ENCODE data around the gene PDE11A. TPM values are rescaled to one million over a fixed set of nuclear protein-coding genes. Genes with fewer than 3 reads are reported as not detected.

PDE11A gene
- total RNA-seq, 5 donors from 2014 or later (not counting 1 experiment from before 2014, with no cell fraction given): not detected

- H3K9me3 Mint-ChIP-seq: peaks cover 0 to 3% (median 0%) of the 10 kb centered on the region in 3 donors
- no peaks in the 10 kb centered on the region for H3K36me3 Mint-ChIP-seq
- H3K4me1 ChIP-seq (ENCODE audit: control insufficient read depth in 1 of 2, extremely low read depth in 1 of 2, insufficient read depth in 2 of 2, low read length in 2 of 2): peaks cover 0 to 10% of the 10 kb centered on the region in 2 experiments
- H3K4me3 ChIP-seq (ENCODE audit: control insufficient read depth in 1 of 2, extremely low read depth in 1 of 2, low read length in 1 of 2): no peak overlapping the region
- no peak overlapping the region for H3K27ac ChIP-seq (ENCODE audit: low read length)
- peaks cover 43 to 47% of the 10 kb centered on the region in 2 donors for H3K27me3 Mint-ChIP-seq
- H3K27ac Mint-ChIP-seq: no peak overlapping the region
- DNase-seq: no peak
- peaks cover 7 to 11% (median 11%) of the 10 kb centered on the region in 3 donors for H3K4me1 Mint-ChIP-seq
- WGBS (ENCODE audit: insufficient coverage): 60% methylated on average over 1 of the region's 1 CpG
- H3K27me3 ChIP-seq (replicated peaks in 1 of 2; ENCODE audit: control insufficient read depth in 2 of 2, extremely low read depth in 1 of 2, insufficient read depth in 2 of 2, low read length in 1 of 2): peaks cover 6 to 24% of the 10 kb centered on the region in 2 experiments
- no peak for ATAC-seq (replicated peaks in 1 of 4)
- POLR2A ChIA-PET: no interaction called here
- H3K4me3 Mint-ChIP-seq: no peak overlapping the region
- CTCF ChIA-PET: no interaction called here
- H3K36me3 ChIP-seq (ENCODE audit: control insufficient read depth in 2 of 2, extremely low read depth in 1 of 2, insufficient read depth in 1 of 2, low read length in 1 of 2): no peaks in the 10 kb centered on the region
- H3K9me3 ChIP-seq: no peaks in the 10 kb centered on the region
These were observed 3.0 kb downstream of the PDE11A start for GRCh38 chr2:178069551-178069950.

- Histone ChIP-seq H3K36me3 (ENCODE audit: control insufficient read depth in 2 of 2, extremely low read depth in 1 of 2, insufficient read depth in 1 of 2, low read length in 1 of 2) (no peaks in the 10 kb centered on the region), H3K27ac (ENCODE audit: low read length) (no peak overlapping the region), H3K4me3 (ENCODE audit: control insufficient read depth in 1 of 2, extremely low read depth in 1 of 2, low read length in 1 of 2) (no peak overlapping the region), H3K9me3 (no peaks in the 10 kb centered on the region), H3K27me3 (replicated peaks in 1 of 2; ENCODE audit: control insufficient read depth in 2 of 2, extremely low read depth in 1 of 2, insufficient read depth in 2 of 2, low read length in 1 of 2) (peaks cover 6 to 24% of the 10 kb centered on the region in 2 experiments), H3K4me1 (ENCODE audit: control insufficient read depth in 1 of 2, extremely low read depth in 1 of 2, insufficient read depth in 2 of 2, low read length in 2 of 2) (peaks cover 0 to 10% of the 10 kb centered on the region in 2 experiments)
- Mint-ChIP-seq H3K9me3 (peaks cover 0 to 3% (median 0%) of the 10 kb centered on the region in 3 donors), H3K36me3 (no peaks in the 10 kb centered on the region), H3K4me3 (no peak overlapping the region), H3K27me3 (peaks cover 37 to 41% of the 10 kb centered on the region in 2 donors), H3K4me1 (peaks cover 7 to 11% (median 11%) of the 10 kb centered on the region in 3 donors), H3K27ac (no peak overlapping the region)
- CTCF ChIA-PET: no interaction called here
- no peak for ATAC-seq (replicated peaks in 1 of 4)
- no peak for DNase-seq
- no CpG with 5 or more reads among the region's 1 CpG for WGBS (ENCODE audit: insufficient coverage)
- POLR2A ChIA-PET: no interaction called here
These were observed 3.6 kb downstream of the PDE11A start for GRCh38 chr2:178068823-178069454.

DNA sequence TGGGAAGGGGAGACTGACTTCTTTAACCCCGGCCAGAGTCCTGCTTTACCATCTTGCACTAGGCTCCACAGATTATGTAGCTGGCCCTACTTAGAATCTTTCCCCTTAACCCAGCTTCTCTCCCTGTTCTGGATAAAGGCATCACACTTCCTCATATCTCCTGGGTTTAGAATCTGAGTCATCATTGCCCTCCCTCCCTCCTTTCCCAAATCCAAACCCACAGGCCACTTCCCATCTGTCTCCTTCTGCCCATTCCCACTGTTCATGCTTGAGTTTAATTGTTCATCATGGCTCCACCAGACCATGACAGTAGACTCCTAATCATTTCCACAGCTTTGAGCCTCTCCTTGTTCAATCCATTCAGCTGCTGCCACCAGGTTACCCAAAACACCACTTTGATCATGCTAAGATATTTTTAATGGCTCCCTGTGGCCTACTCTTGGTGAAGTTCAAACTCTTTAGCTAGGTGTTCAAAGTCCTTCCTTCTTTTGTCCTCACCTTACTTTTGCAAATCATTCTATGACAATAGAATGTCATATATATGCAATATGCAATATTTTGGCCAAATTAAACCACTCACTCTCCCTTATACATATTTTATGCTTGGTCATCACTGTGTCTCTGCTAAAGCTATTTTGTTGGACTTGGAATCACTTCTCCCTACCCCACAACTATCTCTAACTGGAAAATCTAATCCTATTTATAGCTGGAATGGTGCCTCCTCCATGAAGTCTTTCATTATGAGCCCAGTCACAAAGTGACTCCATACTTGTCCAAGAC is 5.5 kb downstream of the PDE11A start:
- DNase-seq: no peak
- Mint-ChIP-seq H3K36me3 (no peaks in the 10 kb centered on the region), H3K9me3 (peaks cover 0 to 3% (median 0%) of the 10 kb centered on the region in 3 donors), H3K27me3 (peaks cover 26 to 28% of the 10 kb centered on the region in 2 donors), H3K27ac (no peak overlapping the region), H3K4me1 (no peaks in the 10 kb centered on the region), H3K4me3 (no peak overlapping the region)
- Histone ChIP-seq H3K9me3 (no peaks in the 10 kb centered on the region), H3K36me3 (ENCODE audit: control insufficient read depth in 2 of 2, extremely low read depth in 1 of 2, insufficient read depth in 1 of 2, low read length in 1 of 2) (no peaks in the 10 kb centered on the region), H3K4me1 (ENCODE audit: control insufficient read depth in 1 of 2, extremely low read depth in 1 of 2, insufficient read depth in 2 of 2, low read length in 2 of 2) (no peaks in the 10 kb centered on the region), H3K27me3 (replicated peaks in 1 of 2; ENCODE audit: control insufficient read depth in 2 of 2, extremely low read depth in 1 of 2, insufficient read depth in 2 of 2, low read length in 1 of 2) (peaks cover 6 to 16% of the 10 kb centered on the region in 2 experiments), H3K27ac (ENCODE audit: low read length) (no peak overlapping the region), H3K4me3 (ENCODE audit: control insufficient read depth in 1 of 2, extremely low read depth in 1 of 2, low read length in 1 of 2) (no peak overlapping the region)
- ChIA-PET POLR2A (no interaction called here), CTCF (no interaction called here)
- no peak for ATAC-seq (replicated peaks in 1 of 4)
- no CpG with 5 or more reads among the region's 1 CpG for WGBS (ENCODE audit: insufficient coverage)

GRCh38 chr2:178066324-178066723 is 6.3 kb downstream of the PDE11A start:
- no peaks in the 10 kb centered on the region for H3K9me3 ChIP-seq
- peaks cover 3 to 9% of the 10 kb centered on the region in 2 experiments for H3K27me3 ChIP-seq (replicated peaks in 1 of 2; ENCODE audit: control insufficient read depth in 2 of 2, extremely low read depth in 1 of 2, insufficient read depth in 2 of 2, low read length in 1 of 2)
- Mint-ChIP-seq H3K27ac (no peak overlapping the region), H3K4me3 (no peak overlapping the region), H3K27me3 (peaks cover 23 to 26% of the 10 kb centered on the region in 2 donors), H3K9me3 (peaks cover 0 to 3% (median 0%) of the 10 kb centered on the region in 3 donors), H3K4me1 (no peaks in the 10 kb centered on the region), H3K36me3 (no peaks in the 10 kb centered on the region)
- ChIA-PET POLR2A (no interaction called here), CTCF (no interaction called here)
- H3K36me3 ChIP-seq (ENCODE audit: control insufficient read depth in 2 of 2, extremely low read depth in 1 of 2, insufficient read depth in 1 of 2, low read length in 1 of 2): no peaks in the 10 kb centered on the region
- ATAC-seq (replicated peaks in 1 of 4) (no peak), DNase-seq (no peak)
- H3K4me1 ChIP-seq (ENCODE audit: control insufficient read depth in 1 of 2, extremely low read depth in 1 of 2, insufficient read depth in 2 of 2, low read length in 2 of 2): no peaks in the 10 kb centered on the region
- 53% methylated on average over 2 of the region's 3 CpGs for WGBS (ENCODE audit: insufficient coverage)
- no peak overlapping the region for H3K4me3 ChIP-seq (ENCODE audit: control insufficient read depth in 1 of 2, extremely low read depth in 1 of 2, low read length in 1 of 2)
- no peak overlapping the region for H3K27ac ChIP-seq (ENCODE audit: low read length)

DNA sequence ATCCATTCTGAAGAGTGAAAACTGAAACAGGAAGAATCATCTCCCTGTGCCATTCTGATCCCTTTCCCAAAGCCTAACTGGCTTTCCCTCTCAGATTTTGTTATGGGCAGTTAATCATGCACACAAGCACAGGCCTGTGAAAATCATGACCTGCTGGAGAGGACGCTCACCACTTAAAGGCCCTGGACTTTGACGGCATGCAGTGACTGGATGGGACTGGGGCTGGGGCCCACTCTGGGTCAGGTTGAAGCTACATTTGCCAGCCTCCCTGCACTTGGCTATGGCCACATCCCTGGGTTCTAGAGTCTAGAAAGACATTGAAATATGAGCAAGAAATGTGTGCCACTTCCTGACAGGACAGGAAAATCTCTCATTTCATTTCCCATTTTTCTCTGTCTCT is 12.9 kb downstream of the PDE11A start:
- Mint-ChIP-seq H3K27me3 (peaks cover 9 to 10% of the 10 kb centered on the region in 2 donors), H3K4me1 (no peaks in the 10 kb centered on the region), H3K27ac (no peak overlapping the region), H3K9me3 (no peaks in the 10 kb centered on the region), H3K36me3 (no peaks in the 10 kb centered on the region), H3K4me3 (no peak overlapping the region)
- ATAC-seq (replicated peaks in 1 of 4) (no peak), DNase-seq (no peak)
- H3K36me3 ChIP-seq (ENCODE audit: control insufficient read depth in 2 of 2, extremely low read depth in 1 of 2, insufficient read depth in 1 of 2, low read length in 1 of 2): no peaks in the 10 kb centered on the region
- ChIA-PET CTCF (no interaction called here), POLR2A (interaction anchor here in 1 of 2 donors (0.6 kb wide), 1 partner anchor 19 kb away, joined by 3 read pairs; no protein-coding TSS in a partner anchor)
- 100% methylated on average over 2 of the region's 2 CpGs for WGBS (ENCODE audit: insufficient coverage)
- no peak overlapping the region for H3K4me3 ChIP-seq (ENCODE audit: control insufficient read depth in 1 of 2, extremely low read depth in 1 of 2, low read length in 1 of 2)
- H3K4me1 ChIP-seq (ENCODE audit: control insufficient read depth in 1 of 2, extremely low read depth in 1 of 2, insufficient read depth in 2 of 2, low read length in 2 of 2): no peaks in the 10 kb centered on the region
- peaks cover 0 to 3% of the 10 kb centered on the region in 2 experiments for H3K27me3 ChIP-seq (replicated peaks in 1 of 2; ENCODE audit: control insufficient read depth in 2 of 2, extremely low read depth in 1 of 2, insufficient read depth in 2 of 2, low read length in 1 of 2)
- H3K9me3 ChIP-seq: no peaks in the 10 kb centered on the region
- no peak overlapping the region for H3K27ac ChIP-seq (ENCODE audit: low read length)

DNA sequence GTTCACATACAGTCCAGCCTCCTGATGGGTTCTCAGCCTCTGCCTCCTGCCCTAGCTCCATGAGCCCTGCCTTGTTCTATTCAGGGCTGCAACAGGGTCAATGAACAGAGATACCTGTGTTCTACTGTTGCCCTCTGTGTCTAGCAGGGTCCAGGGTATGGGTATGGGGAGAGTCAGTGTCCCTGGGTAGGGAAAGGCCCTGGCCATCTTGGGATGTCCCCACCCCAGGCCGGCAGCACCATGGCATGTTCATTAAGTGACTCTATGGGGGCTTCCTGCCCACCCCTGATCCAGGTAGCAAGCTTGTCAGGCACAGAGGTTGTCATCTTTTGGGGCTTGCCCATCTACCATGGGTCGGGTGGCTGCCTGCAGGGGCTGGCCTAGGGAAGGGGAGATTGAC is 13.5 kb downstream of the PDE11A start:
- ATAC-seq (replicated peaks in 1 of 4) (no peak), DNase-seq (no peak)
- Histone ChIP-seq H3K27me3 (replicated peaks in 1 of 2; ENCODE audit: control insufficient read depth in 2 of 2, extremely low read depth in 1 of 2, insufficient read depth in 2 of 2, low read length in 1 of 2) (peaks cover 0 to 3% of the 10 kb centered on the region in 2 experiments), H3K27ac (ENCODE audit: low read length) (no peak overlapping the region), H3K9me3 (no peaks in the 10 kb centered on the region), H3K36me3 (ENCODE audit: control insufficient read depth in 2 of 2, extremely low read depth in 1 of 2, insufficient read depth in 1 of 2, low read length in 1 of 2) (no peaks in the 10 kb centered on the region), H3K4me3 (ENCODE audit: control insufficient read depth in 1 of 2, extremely low read depth in 1 of 2, low read length in 1 of 2) (no peak overlapping the region), H3K4me1 (ENCODE audit: control insufficient read depth in 1 of 2, extremely low read depth in 1 of 2, insufficient read depth in 2 of 2, low read length in 2 of 2) (no peaks in the 10 kb centered on the region)
- 67% methylated on average over 1 of the region's 2 CpGs for WGBS (ENCODE audit: insufficient coverage)
- peaks cover 9 to 10% of the 10 kb centered on the region in 2 donors for H3K27me3 Mint-ChIP-seq
- H3K27ac Mint-ChIP-seq: no peak overlapping the region
- H3K36me3 Mint-ChIP-seq: no peaks in the 10 kb centered on the region
- H3K4me1 Mint-ChIP-seq: no peaks in the 10 kb centered on the region
- H3K9me3 Mint-ChIP-seq: no peaks in the 10 kb centered on the region
- CTCF ChIA-PET: no interaction called here
- POLR2A ChIA-PET: no interaction called here
- H3K4me3 Mint-ChIP-seq: no peak overlapping the region

All from T-cell (primary cell).